Astrocyte (in vitro differentiated cells and primary cell): ENCODE data around the gene SLC9A3. TPM values are rescaled to one million over a fixed set of nuclear protein-coding genes. Genes with fewer than 3 reads are reported as not detected.

Source experiments
- DNase-seq: peaks from one replicate; pipeline ENCODE4 v3.0.0-alpha.2; 2010; ENCODE audit warnings: low read depth
- FAIRE-seq: peaks from 2 replicates; lab custom pipeline; 2011; peaks lifted over from hg19 to GRCh38; lab: Jason Lieb, UNC
- H2AFZ ChIP-seq: 2 replicates; pipeline ENCODE4 v1.6.0; 2012; ENCODE audit warnings: low read depth, low read length, inconsistent platforms
- H3K27ac ChIP-seq: 2 replicates; pipeline ENCODE4 v1.5.1; 2011; ENCODE audit warnings: low read depth, low read length, inconsistent platforms
- H3K27me3 ChIP-seq: 2 replicates; pipeline ENCODE4 v1.6.0; 2011; ENCODE audit warnings: low read length, inconsistent platforms; ENCODE audit not compliant: insufficient read depth
- H3K36me3 ChIP-seq: 2 replicates; pipeline ENCODE4 v1.5.1; 2011; ENCODE audit warnings: low read length, inconsistent platforms; ENCODE audit not compliant: insufficient read depth
- H3K4me1 ChIP-seq: 2 replicates; pipeline ENCODE4 v1.5.1; 2011; ENCODE audit warnings: low read length, inconsistent platforms; ENCODE audit not compliant: insufficient read depth
- H3K4me2 ChIP-seq: 2 replicates; pipeline ENCODE4 v1.6.0; 2012; ENCODE audit warnings: low read length, inconsistent platforms
- H3K4me3 ChIP-seq: 2 replicates; pipeline ENCODE4 v1.5.1; 2011; ENCODE audit warnings: low read depth, mild to moderate bottlenecking, low read length, inconsistent platforms; ENCODE audit not compliant: insufficient read depth
- H3K79me2 ChIP-seq: 2 replicates; pipeline ENCODE4 v1.6.0; 2012; ENCODE audit warnings: mild to moderate bottlenecking, low read length, inconsistent platforms; ENCODE audit not compliant: insufficient read depth
- H3K9ac ChIP-seq: 2 replicates; pipeline ENCODE4 v1.6.0; 2012; ENCODE audit warnings: mild to moderate bottlenecking, low read length, inconsistent platforms
- H3K9me3 ChIP-seq: 2 replicates; pipeline ENCODE4 v1.5.1; 2012; ENCODE audit warnings: low read depth, mild to moderate bottlenecking, low read length, inconsistent platforms; ENCODE audit not compliant: insufficient read depth
- H4K20me1 ChIP-seq: 2 replicates; pipeline ENCODE4 v1.6.0; 2012; ENCODE audit warnings: low read length, inconsistent platforms; ENCODE audit not compliant: insufficient read depth
- H3K27ac Mint-ChIP-seq: one replicate; pipeline ENCODE4 v1.8.0; 2021; ENCODE audit warnings: mild to moderate bottlenecking, mixed read lengths; ENCODE audit not compliant: unreplicated experiment
- H3K27me3 Mint-ChIP-seq: one replicate; pipeline ENCODE4 v1.8.0; 2021; ENCODE audit warnings: low read depth, mixed read lengths; ENCODE audit not compliant: unreplicated experiment
- H3K36me3 Mint-ChIP-seq: one replicate; pipeline ENCODE4 v1.8.0; 2021; ENCODE audit warnings: low read depth, mixed read lengths; ENCODE audit not compliant: unreplicated experiment
- H3K4me1 Mint-ChIP-seq: one replicate; pipeline ENCODE4 v1.8.0; 2021; ENCODE audit warnings: low read depth, mixed read lengths; ENCODE audit not compliant: unreplicated experiment
- H3K4me3 Mint-ChIP-seq: one replicate; pipeline ENCODE4 v1.8.0; 2021; ENCODE audit warnings: mild to moderate bottlenecking, moderate library complexity, mixed read lengths; ENCODE audit not compliant: unreplicated experiment
- H3K9me3 Mint-ChIP-seq: one replicate; pipeline ENCODE4 v1.8.0; 2021; ENCODE audit warnings: mild to moderate bottlenecking, mixed read lengths; ENCODE audit not compliant: unreplicated experiment
- CTCF ChIP-seq: IDR thresholded peaks from 2 replicates; pipeline ENCODE4 v1.5.1; 2011; ENCODE audit warnings: low read depth, mild to moderate bottlenecking, inconsistent platforms, low read length, moderate library complexity; ENCODE audit not compliant: insufficient read depth
- EZH2 ChIP-seq: IDR thresholded peaks from 2 replicates; pipeline ENCODE4 v1.6.1; 2012; ENCODE audit warnings: mild to moderate bottlenecking, low read length, inconsistent platforms; ENCODE audit not compliant: insufficient read depth
- total RNA-seq: library from RNA; stranded (reverse); gene quantifications from 2 replicates; pipeline ENCODE4 v1.2.1, GENCODE V29; 2021

Gene SLC9A3
- total RNA-seq, 1 donor from 2014 or later, result 1.0 TPM

GRCh38 chr5:472076-472655 lies 52.1 kb downstream of the SLC9A3 start:
- H3K27ac ChIP-seq, result peak overlapping the region; percentile 73
- peaks cover 4% of the 10 kb centered on the region for H3K4me1 Mint-ChIP-seq
- no peak overlapping the region for H3K27ac Mint-ChIP-seq

GRCh38 chr5:471750-472058 lies 52.5 kb downstream of the SLC9A3 start:
- TF ChIP-seq EZH2 (no peak), CTCF (no peak)
- Histone ChIP-seq H3K4me3 (peak overlapping the region; percentile 78), H2AFZ (no peak overlapping the region), H3K4me2 (peak overlapping the region; percentile 98), H3K27ac (no peak overlapping the region), H3K79me2 (peaks cover 20% of the 10 kb centered on the region), H3K9ac (peak overlapping the region; percentile 88), H3K36me3 (peaks cover 8% of the 10 kb centered on the region), H4K20me1 (peaks cover 28% of the 10 kb centered on the region), H3K27me3 (peaks cover 6% of the 10 kb centered on the region), H3K4me1 (peaks cover 17% of the 10 kb centered on the region), H3K9me3 (no peaks in the 10 kb centered on the region)
- Mint-ChIP-seq H3K27ac (no peak overlapping the region), H3K9me3 (no peaks in the 10 kb centered on the region), H3K36me3 (peaks cover 7% of the 10 kb centered on the region), H3K4me1 (peaks cover 4% of the 10 kb centered on the region), H3K27me3 (peaks cover 2% of the 10 kb centered on the region), H3K4me3 (peak overlapping the region; percentile 74)
- DNase-seq (no peak), FAIRE-seq (no peak)

More at GRCh38 chr5:472076-472655, 52.1 kb downstream of the SLC9A3 start:
- Histone ChIP-seq H3K36me3 (peaks cover 8% of the 10 kb centered on the region), H3K4me3 (peak overlapping the region; percentile 78), H4K20me1 (peaks cover 28% of the 10 kb centered on the region), H3K79me2 (peaks cover 20% of the 10 kb centered on the region), H3K9me3 (no peaks in the 10 kb centered on the region), H3K9ac (peak overlapping the region; percentile 88), H3K27me3 (peaks cover 6% of the 10 kb centered on the region), H3K4me1 (peaks cover 17% of the 10 kb centered on the region), H3K4me2 (peak overlapping the region; percentile 98), H2AFZ (peak overlapping the region; percentile 63)
- Mint-ChIP-seq H3K27me3 (peaks cover 6% of the 10 kb centered on the region), H3K36me3 (peaks cover 7% of the 10 kb centered on the region), H3K9me3 (no peaks in the 10 kb centered on the region), H3K4me3 (peak overlapping the region; percentile 74)
- FAIRE-seq (no peak), DNase-seq (peak; percentile 12)
- TF ChIP-seq CTCF (no peak), EZH2 (no peak)

GRCh38 chr5:470961-471749 lies 53.1 kb downstream of the SLC9A3 start:
- no peak overlapping the region for H3K4me3 ChIP-seq
- Mint-ChIP-seq H3K9me3 (no peaks in the 10 kb centered on the region), H3K36me3 (peaks cover 9% of the 10 kb centered on the region), H3K27ac (no peak overlapping the region), H3K27me3 (peaks cover 2% of the 10 kb centered on the region), H3K4me1 (peaks cover 4% of the 10 kb centered on the region), H3K4me3 (peak overlapping the region; percentile 74)
- H3K4me2 ChIP-seq, result peak overlapping the region; percentile 98
- H2AFZ ChIP-seq, result no peak overlapping the region
- H3K4me1 ChIP-seq, result peaks cover 17% of the 10 kb centered on the region
- H4K20me1 ChIP-seq, result peaks cover 28% of the 10 kb centered on the region
- DNase-seq (no peak), FAIRE-seq (no peak)
- peaks cover 8% of the 10 kb centered on the region for H3K36me3 ChIP-seq
- H3K27me3 ChIP-seq, result peaks cover 6% of the 10 kb centered on the region
- TF ChIP-seq EZH2, result no peak
- TF ChIP-seq CTCF, result no peak
- H3K79me2 ChIP-seq, result peaks cover 20% of the 10 kb centered on the region
- no peaks in the 10 kb centered on the region for H3K9me3 ChIP-seq
- H3K9ac ChIP-seq, result peak overlapping the region; percentile 88
- no peak overlapping the region for H3K27ac ChIP-seq
